HepG2 (cell line): ENCODE measurements around the gene MYO7B. TPM values are rescaled to one million over a fixed set of nuclear protein-coding genes. Genes with fewer than 3 reads are reported as not detected.

Source experiments
- ATAC-seq: fragments of 200-7000 bp; cut with Tn5 transposase; 3 replicates; pipeline ENCODE4 v1.9.1; 2020; ENCODE audit warnings: mild to moderate bottlenecking, moderate library complexity
- BruUV-seq: library from RNA; stranded (reverse); fragments of 400-500 nt; replicated peaks from 2 replicates; lab custom pipeline; 2021; lab: Mats Ljungman, UMichigan
- CTCF ChIA-PET: fragments of 300-600 bp; formaldehyde crosslinking; extraction: SDS; loops from one replicate; lab custom pipeline; 2021; ENCODE audit warnings: low total read pairs, inconsistent platforms, low intra/inter-chr PET ratio; lab: Yijun Ruan, JAX
- POLR2A ChIA-PET: fragments of 350-600 bp; sonication (Branson Sonifier 250); formaldehyde crosslinking; loops from one replicate; lab custom pipeline; 2020; ENCODE audit warnings: antibody characterized with exemption, inconsistent platforms; lab: Yijun Ruan, JAX
- DNase-seq: peaks from one replicate; pipeline ENCODE4 v3.0.0-alpha.2; 2015; ENCODE audit warnings: low spot score
- FAIRE-seq: peaks from 3 replicates; lab custom pipeline; 2011; peaks lifted over from hg19 to GRCh38; lab: Jason Lieb, UNC
- H2AFZ ChIP-seq: one replicate; pipeline ENCODE4 v1.6.1; 2011; ENCODE audit warnings: low read length, inconsistent platforms
- H3K27ac ChIP-seq: fragments of 300-600 bp; 3 replicates; pipeline ENCODE4 v1.8.0; 2011; ENCODE audit warnings: mixed run types, mild to moderate bottlenecking, mixed read lengths, low read length, inconsistent platforms; ENCODE audit not compliant: insufficient read depth; ENCODE audit errors: extremely low read length
- H3K27me3 ChIP-seq, 2 experiments: fragments of 200-600 bp in 1 of 2; 2 replicates in 1 of 2; 3 replicates in 1 of 2; pipeline versions ENCODE4 v1.6.0 to v1.8.0; 2011; ENCODE audit warnings: low read length in 2 of 2, mild to moderate bottlenecking in 2 of 2, moderate library complexity in 2 of 2, inconsistent platforms in 1 of 2; ENCODE audit not compliant: insufficient read depth in 2 of 2, control insufficient read depth in 1 of 2
- H3K36me3 ChIP-seq, 2 experiments: fragments of 200-600 bp in 1 of 2; replicated peaks in 1 of 2; 2 replicates in 1 of 2; 3 replicates in 1 of 2; pipeline versions ENCODE4 v1.5.1 to v1.8.0; 2011; ENCODE audit warnings: low read length in 2 of 2, inconsistent platforms in 1 of 2; ENCODE audit not compliant: insufficient read depth in 2 of 2, control insufficient read depth in 1 of 2
- H3K4me1 ChIP-seq: 2 replicates; pipeline ENCODE4 v1.5.1; 2012; ENCODE audit warnings: low read length, inconsistent platforms; ENCODE audit not compliant: insufficient read depth
- H3K4me2 ChIP-seq: 2 replicates; pipeline ENCODE4 v1.6.0; 2011; ENCODE audit warnings: low read depth, low read length, inconsistent platforms
- H3K4me3 ChIP-seq, 3 experiments: fragments of 200-600 bp in 1 of 3; sonication (generic), shearing (Covaris generic) in 1 of 3; replicated peaks in 1 of 3; 2 replicates each; pipeline ENCODE4 v1.5.1; 2011 to 2016; ENCODE audit warnings: low read length in 3 of 3, inconsistent platforms in 2 of 3, low read depth in 2 of 3, mild to moderate bottlenecking in 2 of 3, control low read depth in 1 of 3, mixed read lengths in 1 of 3; ENCODE audit not compliant: insufficient read depth in 1 of 3
- H3K79me2 ChIP-seq: one replicate; pipeline ENCODE4 v1.6.1; 2011; ENCODE audit warnings: low read length, inconsistent platforms; ENCODE audit not compliant: insufficient read depth
- H3K9ac ChIP-seq: 2 replicates; pipeline ENCODE4 v1.6.0; 2011; ENCODE audit warnings: mild to moderate bottlenecking, low read depth, low read length, inconsistent platforms; ENCODE audit not compliant: insufficient read depth
- H3K9me3 ChIP-seq: 2 replicates; pipeline ENCODE4 v1.5.1; 2012; ENCODE audit warnings: mild to moderate bottlenecking, low read length
- H4K20me1 ChIP-seq: 2 replicates; pipeline ENCODE4 v1.6.0; 2011; ENCODE audit warnings: inconsistent platforms, mild to moderate bottlenecking, low read length, moderate library complexity; ENCODE audit not compliant: insufficient read depth
- BCL6 ChIP-seq: IDR thresholded peaks from 2 replicates; pipeline ENCODE4 v1.6.1; 2016; ENCODE audit warnings: missing genetic modification reagents, missing compliant biosample characterization
- CCAR2 ChIP-seq: fragments of 200-400 bp; formaldehyde crosslinking; optimal IDR thresholded peaks from 2 replicates; pipeline ENCODE3; 2018; ENCODE audit warnings: low read depth, mild to moderate bottlenecking, low read length, moderate library complexity
- CREB1 ChIP-seq, 2 experiments: fragments of 450-650 bp in 1 of 2; IDR thresholded peaks; 2 replicates each; pipeline ENCODE4 v1.6.1; 2016 to 2017; ENCODE audit warnings: control low read depth in 1 of 2, mild to moderate bottlenecking in 1 of 2, missing compliant biosample characterization in 1 of 2, missing genetic modification characterization in 1 of 2
- FOXJ3 ChIP-seq: sonication (generic); formaldehyde crosslinking; IDR thresholded peaks from 2 replicates; pipeline ENCODE4 v1.4.0; 2020; ENCODE audit warnings: missing genetic modification reagents, mild to moderate bottlenecking, borderline replicate concordance
- KMT2A ChIP-seq: sonication (generic); formaldehyde crosslinking; IDR thresholded peaks from 2 replicates; pipeline ENCODE4 v1.4.0; 2020; ENCODE audit warnings: missing genetic modification reagents
- MZF1 ChIP-seq: sonication (generic); formaldehyde crosslinking; IDR thresholded peaks from 2 replicates; pipeline ENCODE4 v1.8.1; 2023; ENCODE audit warnings: mild to moderate bottlenecking, missing genetic modification reagents, borderline replicate concordance
- NAIF1 ChIP-seq: sonication (generic); formaldehyde crosslinking; IDR thresholded peaks from 2 replicates; pipeline ENCODE4 v1.5.0; 2020; ENCODE audit warnings: mild to moderate bottlenecking, missing genetic modification reagents, borderline replicate concordance
- NKX3-1 ChIP-seq: sonication (generic); formaldehyde crosslinking; IDR thresholded peaks from 2 replicates; pipeline ENCODE4 v1.5.0; 2020; ENCODE audit warnings: missing genetic modification reagents
- NR2C2 ChIP-seq: sonication (generic); formaldehyde crosslinking; IDR thresholded peaks from 2 replicates; pipeline ENCODE4 v1.4.0; 2020; ENCODE audit warnings: missing genetic modification reagents, mild to moderate bottlenecking, moderate library complexity, borderline replicate concordance
- ZBTB49 ChIP-seq: sonication (generic); formaldehyde crosslinking; IDR thresholded peaks from 2 replicates; pipeline ENCODE4 v1.4.0; 2020; ENCODE audit warnings: missing genetic modification reagents, borderline replicate concordance
- ZFP62 ChIP-seq: sonication (generic); formaldehyde crosslinking; IDR thresholded peaks from 2 replicates; pipeline ENCODE4 v1.4.0; 2020; ENCODE audit warnings: missing genetic modification reagents
- ZNF251 ChIP-seq: sonication (generic); formaldehyde crosslinking; IDR thresholded peaks from 2 replicates; pipeline ENCODE4 v1.9.0; 2021; ENCODE audit warnings: mild to moderate bottlenecking, missing genetic modification reagents
- ZNF335 ChIP-seq: sonication (generic); formaldehyde crosslinking; IDR thresholded peaks from 2 replicates; pipeline ENCODE4 v1.4.0; 2020; ENCODE audit warnings: missing genetic modification reagents
- WGBS: methylation state at CpG from one replicate; pipeline ENCODE4 v1.1.6; 2017; ENCODE audit warnings: low lambda C conversion rate; 5-methylcytosine and 5-hydroxymethylcytosine counted together
- in situ Hi-C: cut with HindIII; loops from 2 replicates; pipeline ENCODE4 v1.10.0; 2017; ENCODE audit warnings: low pct_unique_long_range_greater_than_20kb; ENCODE audit not compliant: extremely low pct_ligation_motif_present
- intact Hi-C: fragments of 100-400 bp; cut with micrococcal nuclease; formaldehyde crosslinking; loops from one replicate; pipeline ENCODE4 v1.10.0; 2022; ENCODE audit not compliant: unreplicated experiment
- polyA plus RNA-seq, 8 experiments: library from polyadenylated mRNA; depleted of rRNA in 3 of 8; stranded (reverse) in 7 of 8; unstranded in 1 of 8; fragments of >200 nt; fragmentation: Illumina TruSeq in 4 of 8; extraction: Trizol in 4 of 8; gene quantifications; 2 replicates each; pipeline versions ENCODE4 v1.2.1 to v1.2.3, GENCODE V29; 2011 to 2016; ENCODE audit warnings: low read depth in 4 of 8, missing spikeins in 1 of 8, mixed read lengths in 1 of 8; ENCODE audit not compliant: insufficient read depth in 1 of 8
- total RNA-seq, 5 experiments: library from RNA; depleted of rRNA; stranded (reverse); fragments of >200 nt; fragmentation: Illumina TruSeq; extraction: Trizol; gene quantifications; 2 replicates each; pipeline ENCODE4 v1.2.3, GENCODE V29; 2016; ENCODE audit warnings: low read depth in 1 of 5
- TF ChIP-seq, protein P1 (sequence below): sonication (generic); formaldehyde crosslinking; IDR thresholded peaks from 2 replicates; pipeline ENCODE4 v1.4.0; 2020; ENCODE audit warnings: missing genetic modification reagents

Gene MYO7B
- total and polyA plus RNA-seq, 2 of the 13 experiments (the other 11 are each of a cell fraction or from before 2014, with no cell fraction given), result not detected

DNA sequence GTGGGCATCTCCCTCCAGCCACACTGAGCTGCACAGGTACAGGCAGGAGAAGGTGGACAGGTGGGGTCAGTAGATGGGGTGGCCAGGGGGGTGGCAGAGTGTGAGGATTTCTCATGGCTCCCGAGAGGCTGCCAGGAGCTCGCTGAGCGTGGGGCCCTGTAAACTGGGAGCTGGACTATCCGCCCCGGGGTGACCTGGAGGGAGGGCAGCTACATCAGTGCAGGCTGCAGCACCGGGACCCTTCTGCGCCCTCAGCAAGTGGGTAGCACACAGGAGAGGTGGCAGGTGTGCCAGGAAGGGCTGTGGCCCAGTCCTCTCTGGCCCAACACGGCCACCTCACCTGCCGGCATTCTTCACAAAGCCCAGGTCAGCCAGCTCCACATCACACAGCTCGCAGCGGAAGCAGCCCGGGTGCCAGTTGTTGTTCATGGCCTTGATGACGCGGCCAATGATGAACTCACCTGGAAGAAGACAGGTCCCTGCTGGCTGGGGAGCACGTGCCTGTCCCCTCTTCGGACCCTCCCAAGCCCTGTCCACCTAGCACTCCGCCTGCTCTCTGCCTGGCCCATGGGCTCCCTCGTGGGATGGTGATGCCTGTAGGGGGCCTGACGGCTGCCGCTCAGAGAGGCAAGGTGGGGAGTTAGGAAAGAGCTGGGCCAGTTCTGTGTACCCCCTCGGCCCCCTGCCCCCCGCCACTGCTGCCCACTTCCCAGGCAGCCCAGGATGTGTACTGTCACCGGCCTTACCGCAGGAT lies 118.8 kb downstream of the MYO7B start:
- ATAC-seq (no peak), DNase-seq (no peak), FAIRE-seq (no peak)
- no peaks in the 10 kb centered on the region for H3K79me2 ChIP-seq
- no peaks in the 10 kb centered on the region for H4K20me1 ChIP-seq
- ChIA-PET CTCF (no interaction called here), POLR2A (no interaction called here)
- peaks cover 34% of the 10 kb centered on the region for H3K4me1 ChIP-seq
- H2AFZ ChIP-seq, result no peak overlapping the region
- H3K9me3 ChIP-seq, result no peaks in the 10 kb centered on the region
- no peak overlapping the region for H3K27ac ChIP-seq
- no peaks in the 10 kb centered on the region for H3K36me3 ChIP-seq
- in situ Hi-C loops, result no loop called here
- intact Hi-C loops, result no loop called here
- no peak overlapping the region for H3K9ac ChIP-seq
- TF ChIP-seq ZBTB49 (CRISPR knock-in tag), result no peak
- TF ChIP-seq CREB1 (IDR thresholded peaks at IDR 0.05), result peak; percentile 65; the same call in 1 of the 2 replicates
- no peak for TF ChIP-seq CREB1 (CRISPR knock-in tag; IDR thresholded peaks at IDR 0.05)
- no peak for TF ChIP-seq ZFP62 (CRISPR knock-in tag)
- BruUV-seq, result no TSS peak
- peaks cover 6 to 66% of the 10 kb centered on the region in 2 experiments for H3K27me3 ChIP-seq
- H3K4me3 ChIP-seq, result no peak overlapping the region
- 49% methylated on average over 24 of the region's 24 CpGs for WGBS
- H3K4me2 ChIP-seq, result no peak overlapping the region

DNA sequence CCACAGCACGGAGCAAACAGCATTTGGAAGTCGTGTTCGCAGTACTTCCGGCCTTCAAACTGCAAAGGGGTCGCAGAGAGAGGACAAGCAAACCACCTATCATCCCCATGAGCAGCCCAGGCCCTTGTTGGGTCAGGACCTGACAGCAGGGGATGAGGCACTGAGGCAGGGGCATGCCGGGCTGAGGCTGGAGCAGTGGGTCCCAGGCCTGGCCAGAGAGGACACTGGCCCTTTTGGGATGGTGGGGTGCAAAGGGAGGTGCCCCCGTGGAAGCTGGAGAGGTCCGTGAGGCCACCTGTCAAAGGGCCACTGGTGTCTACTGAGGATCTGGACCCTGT lies 119.3 kb downstream of the MYO7B start:
- ChIA-PET CTCF (no interaction called here), POLR2A (no interaction called here)
- H3K4me3 ChIP-seq, result no peak overlapping the region
- no peak overlapping the region for H3K9ac ChIP-seq
- DNase-seq, result no peak
- in situ Hi-C loops (no loop called here), intact Hi-C loops (no loop called here)
- H3K27ac ChIP-seq, result no peak overlapping the region
- no peaks in the 10 kb centered on the region for H3K79me2 ChIP-seq
- H3K27me3 ChIP-seq, result peaks cover 6 to 66% of the 10 kb centered on the region in 2 experiments
- no peak for ATAC-seq
- H3K9me3 ChIP-seq, result no peaks in the 10 kb centered on the region
- H3K36me3 ChIP-seq, result no peaks in the 10 kb centered on the region
- no peak overlapping the region for H2AFZ ChIP-seq
- peaks cover 28% of the 10 kb centered on the region for H3K4me1 ChIP-seq
- H4K20me1 ChIP-seq, result no peaks in the 10 kb centered on the region
- no peak overlapping the region for H3K4me2 ChIP-seq
- no TSS peak for BruUV-seq
- WGBS, result 49% methylated on average over 8 of the region's 8 CpGs
- no peak for FAIRE-seq
- no peak for TF ChIP-seq KMT2A (CRISPR knock-in tag)
- TF ChIP-seq, protein P1, sequence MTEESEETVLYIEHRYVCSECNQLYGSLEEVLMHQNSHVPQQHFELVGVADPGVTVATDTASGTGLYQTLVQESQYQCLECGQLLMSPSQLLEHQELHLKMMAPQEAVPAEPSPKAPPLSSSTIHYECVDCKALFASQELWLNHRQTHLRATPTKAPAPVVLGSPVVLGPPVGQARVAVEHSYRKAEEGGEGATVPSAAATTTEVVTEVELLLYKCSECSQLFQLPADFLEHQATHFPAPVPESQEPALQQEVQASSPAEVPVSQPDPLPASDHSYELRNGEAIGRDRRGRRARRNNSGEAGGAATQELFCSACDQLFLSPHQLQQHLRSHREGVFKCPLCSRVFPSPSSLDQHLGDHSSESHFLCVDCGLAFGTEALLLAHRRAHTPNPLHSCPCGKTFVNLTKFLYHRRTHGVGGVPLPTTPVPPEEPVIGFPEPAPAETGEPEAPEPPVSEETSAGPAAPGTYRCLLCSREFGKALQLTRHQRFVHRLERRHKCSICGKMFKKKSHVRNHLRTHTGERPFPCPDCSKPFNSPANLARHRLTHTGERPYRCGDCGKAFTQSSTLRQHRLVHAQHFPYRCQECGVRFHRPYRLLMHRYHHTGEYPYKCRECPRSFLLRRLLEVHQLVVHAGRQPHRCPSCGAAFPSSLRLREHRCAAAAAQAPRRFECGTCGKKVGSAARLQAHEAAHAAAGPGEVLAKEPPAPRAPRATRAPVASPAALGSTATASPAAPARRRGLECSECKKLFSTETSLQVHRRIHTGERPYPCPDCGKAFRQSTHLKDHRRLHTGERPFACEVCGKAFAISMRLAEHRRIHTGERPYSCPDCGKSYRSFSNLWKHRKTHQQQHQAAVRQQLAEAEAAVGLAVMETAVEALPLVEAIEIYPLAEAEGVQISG (CRISPR knock-in tag), result no peak
- TF ChIP-seq ZNF335 (CRISPR knock-in tag), result no peak
- no peak for TF ChIP-seq ZNF251 (CRISPR knock-in tag)
- no peak for TF ChIP-seq CCAR2
- TF ChIP-seq BCL6 (CRISPR knock-in tag), result no peak
- no peak for TF ChIP-seq NR2C2 (CRISPR knock-in tag)
- TF ChIP-seq NAIF1 (CRISPR knock-in tag), result no peak
- TF ChIP-seq MZF1, result no peak
- TF ChIP-seq NKX3-1, result no peak
- no peak for TF ChIP-seq FOXJ3
